ENCODE results near the gene FHAD1.

FHAD1 gene

GRCh38 chr1:15279576-15280230 lies 32.7 kb downstream of the FHAD1 start:
- H3K27me3 ChIP-seq (ENCODE audit: control insufficient read depth, insufficient read depth, low read length) = no peaks in the 10 kb centered on the region
- no peak overlapping the region for H3K9ac ChIP-seq (ENCODE audit: low read length)
- H3K4me1 ChIP-seq (ENCODE audit: control insufficient read depth, insufficient read depth, low read length) = peaks cover 3% of the 10 kb centered on the region; the same call in 1 of the 2 replicates

GRCh38 chr1:15280416-15280815 lies 33.4 kb downstream of the FHAD1 start:
- Histone ChIP-seq H3K9ac (ENCODE audit: low read length) (no peak overlapping the region), H3K4me3 (ENCODE audit: low read depth, low read length) (no peak overlapping the region), H3K9me3 (ENCODE audit: control insufficient read depth, insufficient read depth, low read depth, low read length) (no peaks in the 10 kb centered on the region), H3K4me1 (ENCODE audit: control insufficient read depth, insufficient read depth, low read length) (peaks cover 3% of the 10 kb centered on the region; the same call in 1 of the 2 replicates), H3K27ac (ENCODE audit: low read depth, low read length) (no peak overlapping the region), H3K36me3 (ENCODE audit: control insufficient read depth, insufficient read depth, low read length) (no peaks in the 10 kb centered on the region), H3K27me3 (ENCODE audit: control insufficient read depth, insufficient read depth, low read length) (no peaks in the 10 kb centered on the region)

More at GRCh38 chr1:15279576-15280230, 32.7 kb downstream of the FHAD1 start:
- Histone ChIP-seq H3K4me3 (ENCODE audit: low read depth, low read length) (no peak overlapping the region), H3K9me3 (ENCODE audit: control insufficient read depth, insufficient read depth, low read depth, low read length) (no peaks in the 10 kb centered on the region), H3K27ac (ENCODE audit: low read depth, low read length) (no peak overlapping the region), H3K36me3 (ENCODE audit: control insufficient read depth, insufficient read depth, low read length) (no peaks in the 10 kb centered on the region)

GRCh38 chr1:15282038-15282437 lies 35.0 kb downstream of the FHAD1 start:
- no peaks in the 10 kb centered on the region for H3K36me3 ChIP-seq (ENCODE audit: control insufficient read depth, insufficient read depth, low read length)
- no peak overlapping the region for H3K9ac ChIP-seq (ENCODE audit: low read length)
- peaks cover 5% of the 10 kb centered on the region; the same call in 1 of the 2 replicates for H3K27me3 ChIP-seq (ENCODE audit: control insufficient read depth, insufficient read depth, low read length)
- 0 out of 2 replicates have a peak, but pooled peaks cover 2% of the 10 kb centered on the region for H3K9me3 ChIP-seq (ENCODE audit: control insufficient read depth, insufficient read depth, low read depth, low read length)
- peaks cover 3% of the 10 kb centered on the region; the same call in 1 of the 2 replicates for H3K4me1 ChIP-seq (ENCODE audit: control insufficient read depth, insufficient read depth, low read length)
- no peak overlapping the region for H3K4me3 ChIP-seq (ENCODE audit: low read depth, low read length)
- H3K27ac ChIP-seq (ENCODE audit: low read depth, low read length) = no peak overlapping the region

GRCh38 chr1:15282810-15283474 lies 35.9 kb downstream of the FHAD1 start:
- no peak overlapping the region for H3K4me3 ChIP-seq (ENCODE audit: low read depth, low read length)
- H3K9ac ChIP-seq (ENCODE audit: low read length) = no peak overlapping the region
- peaks cover 11% of the 10 kb centered on the region for H3K27me3 ChIP-seq (ENCODE audit: control insufficient read depth, insufficient read depth, low read length)
- H3K4me1 ChIP-seq (ENCODE audit: control insufficient read depth, insufficient read depth, low read length) = peaks cover 3% of the 10 kb centered on the region; the same call in 1 of the 2 replicates
- no peak overlapping the region for H3K27ac ChIP-seq (ENCODE audit: low read depth, low read length)
- H3K9me3 ChIP-seq (ENCODE audit: control insufficient read depth, insufficient read depth, low read depth, low read length) = 0 out of 2 replicates have a peak, but pooled peaks cover 2% of the 10 kb centered on the region
- no peaks in the 10 kb centered on the region for H3K36me3 ChIP-seq (ENCODE audit: control insufficient read depth, insufficient read depth, low read length)

GRCh38 chr1:15283526-15283925 lies 36.5 kb downstream of the FHAD1 start:
- H3K9ac ChIP-seq (ENCODE audit: low read length) = no peak overlapping the region
- H3K4me3 ChIP-seq (ENCODE audit: low read depth, low read length) = no peak overlapping the region
- no peak overlapping the region for H3K27ac ChIP-seq (ENCODE audit: low read depth, low read length)
- H3K36me3 ChIP-seq (ENCODE audit: control insufficient read depth, insufficient read depth, low read length) = no peaks in the 10 kb centered on the region
- H3K9me3 ChIP-seq (ENCODE audit: control insufficient read depth, insufficient read depth, low read depth, low read length) = 0 out of 2 replicates have a peak, but pooled peaks cover 2% of the 10 kb centered on the region
- peaks cover 3% of the 10 kb centered on the region; the same call in 1 of the 2 replicates for H3K4me1 ChIP-seq (ENCODE audit: control insufficient read depth, insufficient read depth, low read length)
- peaks cover 13% of the 10 kb centered on the region for H3K27me3 ChIP-seq (ENCODE audit: control insufficient read depth, insufficient read depth, low read length)

- no peak overlapping the region for H3K27ac ChIP-seq (ENCODE audit: low read depth, low read length)
- H3K27me3 ChIP-seq (ENCODE audit: control insufficient read depth, insufficient read depth, low read length) = peaks cover 13% of the 10 kb centered on the region
- H3K9me3 ChIP-seq (ENCODE audit: control insufficient read depth, insufficient read depth, low read depth, low read length) = 0 out of 2 replicates have a peak, but pooled peaks cover 2% of the 10 kb centered on the region
- H3K36me3 ChIP-seq (ENCODE audit: control insufficient read depth, insufficient read depth, low read length) = no peaks in the 10 kb centered on the region
- H3K9ac ChIP-seq (ENCODE audit: low read length) = no peak overlapping the region
- H3K4me1 ChIP-seq (ENCODE audit: control insufficient read depth, insufficient read depth, low read length) = peaks cover 3% of the 10 kb centered on the region; the same call in 1 of the 2 replicates
- H3K4me3 ChIP-seq (ENCODE audit: low read depth, low read length) = no peak overlapping the region
Measured at GRCh38 chr1:15286452-15286851, 39.4 kb downstream of the FHAD1 start.

GRCh38 chr1:15287035-15287979 lies 40.3 kb downstream of the FHAD1 start:
- Histone ChIP-seq H3K36me3 (ENCODE audit: control insufficient read depth, insufficient read depth, low read length) (no peaks in the 10 kb centered on the region), H3K4me1 (ENCODE audit: control insufficient read depth, insufficient read depth, low read length) (peaks cover 3% of the 10 kb centered on the region; the same call in 1 of the 2 replicates), H3K4me3 (ENCODE audit: low read depth, low read length) (no peak overlapping the region), H3K27me3 (ENCODE audit: control insufficient read depth, insufficient read depth, low read length) (peaks cover 13% of the 10 kb centered on the region), H3K9me3 (ENCODE audit: control insufficient read depth, insufficient read depth, low read depth, low read length) (0 out of 2 replicates have a peak, but pooled peaks cover 2% of the 10 kb centered on the region), H3K9ac (ENCODE audit: low read length) (no peak overlapping the region), H3K27ac (ENCODE audit: low read depth, low read length) (no peak overlapping the region)

- Histone ChIP-seq H3K27ac (ENCODE audit: low read depth, low read length) (no peak overlapping the region), H3K9me3 (ENCODE audit: control insufficient read depth, insufficient read depth, low read depth, low read length) (0 out of 2 replicates have a peak, but pooled peaks cover 2% of the 10 kb centered on the region), H3K36me3 (ENCODE audit: control insufficient read depth, insufficient read depth, low read length) (no peaks in the 10 kb centered on the region), H3K9ac (ENCODE audit: low read length) (no peak overlapping the region), H3K27me3 (ENCODE audit: control insufficient read depth, insufficient read depth, low read length) (peaks cover 13% of the 10 kb centered on the region), H3K4me1 (ENCODE audit: control insufficient read depth, insufficient read depth, low read length) (no peaks in the 10 kb centered on the region), H3K4me3 (ENCODE audit: low read depth, low read length) (no peak overlapping the region)
Measured at GRCh38 chr1:15288173-15288926, 41.3 kb downstream of the FHAD1 start.

- no peak overlapping the region for H3K4me3 ChIP-seq (ENCODE audit: low read depth, low read length)
- H3K36me3 ChIP-seq (ENCODE audit: control insufficient read depth, insufficient read depth, low read length) = no peaks in the 10 kb centered on the region
- no peaks in the 10 kb centered on the region for H3K4me1 ChIP-seq (ENCODE audit: control insufficient read depth, insufficient read depth, low read length)
- H3K27ac ChIP-seq (ENCODE audit: low read depth, low read length) = no peak overlapping the region
- 0 out of 2 replicates have a peak, but pooled peaks cover 2% of the 10 kb centered on the region for H3K9me3 ChIP-seq (ENCODE audit: control insufficient read depth, insufficient read depth, low read depth, low read length)
- H3K27me3 ChIP-seq (ENCODE audit: control insufficient read depth, insufficient read depth, low read length) = peaks cover 13% of the 10 kb centered on the region
- H3K9ac ChIP-seq (ENCODE audit: low read length) = no peak overlapping the region
Measured at GRCh38 chr1:15289251-15289651, 42.2 kb downstream of the FHAD1 start.

- H3K27ac ChIP-seq (ENCODE audit: low read depth, low read length) = no peak overlapping the region
Measured at GRCh38 chr1:15290382-15290781, 43.4 kb downstream of the FHAD1 start.

More at GRCh38 chr1:15290382-15290781, 43.4 kb downstream of the FHAD1 start:
- Histone ChIP-seq H3K36me3 (ENCODE audit: control insufficient read depth, insufficient read depth, low read length) (no peaks in the 10 kb centered on the region), H3K9me3 (ENCODE audit: control insufficient read depth, insufficient read depth, low read depth, low read length) (0 out of 2 replicates have a peak, but pooled peaks cover 2% of the 10 kb centered on the region), H3K4me3 (ENCODE audit: low read depth, low read length) (no peak overlapping the region), H3K27me3 (ENCODE audit: control insufficient read depth, insufficient read depth, low read length) (peaks cover 13% of the 10 kb centered on the region), H3K9ac (ENCODE audit: low read length) (no peak overlapping the region), H3K4me1 (ENCODE audit: control insufficient read depth, insufficient read depth, low read length) (no peaks in the 10 kb centered on the region)

All from HUES6 (cell line).